ENCODE results near the gene ARFRP1.

Gene ARFRP1, protein sequence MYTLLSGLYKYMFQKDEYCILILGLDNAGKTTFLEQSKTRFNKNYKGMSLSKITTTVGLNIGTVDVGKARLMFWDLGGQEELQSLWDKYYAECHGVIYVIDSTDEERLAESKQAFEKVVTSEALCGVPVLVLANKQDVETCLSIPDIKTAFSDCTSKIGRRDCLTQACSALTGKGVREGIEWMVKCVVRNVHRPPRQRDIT

DNA sequence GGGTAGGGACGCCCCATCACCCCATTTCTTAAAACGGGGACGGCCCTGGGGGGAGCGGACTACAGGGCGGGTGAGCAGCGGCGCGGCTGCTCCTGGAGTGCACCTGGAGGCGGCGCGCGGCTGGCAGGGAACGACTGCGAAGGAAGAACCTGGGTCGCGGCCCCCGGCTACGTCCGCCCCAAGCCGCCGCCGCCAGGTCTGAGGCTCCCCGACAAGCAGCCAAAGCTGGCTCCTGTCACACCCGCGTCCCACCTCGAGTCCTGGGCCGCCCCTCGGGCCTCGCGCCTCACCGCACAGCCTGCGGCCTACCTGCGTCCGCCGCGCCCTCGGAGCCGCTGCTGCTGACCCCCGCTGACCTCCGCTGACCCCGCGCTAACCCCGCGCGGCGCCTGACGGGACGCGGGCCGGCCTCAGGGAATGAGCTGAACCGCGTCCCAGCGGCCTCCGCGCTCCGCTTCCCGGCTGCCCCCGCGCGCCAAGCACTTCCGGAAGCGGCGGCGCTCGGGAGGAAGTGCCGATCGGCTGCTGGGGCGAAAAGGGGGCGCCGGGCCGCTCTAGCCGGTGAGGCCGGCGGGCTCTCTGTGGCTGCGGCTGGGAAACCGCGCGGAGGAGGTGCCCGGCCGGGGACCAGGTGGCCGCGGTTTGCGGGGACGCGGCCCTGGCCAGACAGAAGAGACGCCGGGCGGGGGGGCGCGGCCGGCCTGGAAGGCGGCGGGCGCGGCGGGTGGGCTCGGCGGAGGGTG is at the start of gene ARFRP1, which contains the start of gene ZGPAT:
Gene ARFRP1, minus strand, starts transcription at position 419 of the 743 bp plus-strand sequence. CDS start 885 bp downstream, outside the sequence.
Gene ZGPAT, plus strand, starts transcription at position 482 of the 743 bp plus-strand sequence. CDS start 542 bp downstream, outside the sequence.
- peak; percentile 98 for DNase-seq (ENCODE audit: low spot score)

DNA sequence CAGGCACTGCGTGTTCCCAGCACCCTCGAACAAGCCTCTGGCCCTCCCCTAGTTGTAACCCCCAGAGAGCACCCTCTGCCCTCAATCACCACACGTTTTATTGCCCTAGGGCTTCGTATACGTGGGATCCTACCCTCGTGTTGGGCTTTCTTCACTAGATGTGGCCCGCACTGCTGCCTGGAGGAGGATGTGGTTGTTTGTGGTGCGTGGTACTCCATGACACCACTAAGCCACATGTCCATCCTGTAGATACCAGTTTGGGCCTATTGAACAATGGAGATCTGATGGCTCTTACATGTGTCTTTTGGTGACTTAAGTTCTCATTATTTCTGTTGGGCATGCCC is 48.8 kb upstream of the ARFRP1 start:
- no peak for DNase-seq (ENCODE audit: low spot score)

- DNase-seq (ENCODE audit: low spot score), result no peak
Measured at GRCh38 chr20:63755933-63756647, 48.3 kb upstream of the ARFRP1 start.

- DNase-seq (ENCODE audit: low spot score), result no peak
Measured at GRCh38 chr20:63754008-63754407, 46.2 kb upstream of the ARFRP1 start.

GRCh38 chr20:63753381-63753780 is 45.6 kb upstream of the ARFRP1 start:
- DNase-seq (ENCODE audit: low spot score), result no peak

GRCh38 chr20:63752411-63753101 is 44.8 kb upstream of the ARFRP1 start:
- peak; percentile 80 for DNase-seq (ENCODE audit: low spot score)

DNA sequence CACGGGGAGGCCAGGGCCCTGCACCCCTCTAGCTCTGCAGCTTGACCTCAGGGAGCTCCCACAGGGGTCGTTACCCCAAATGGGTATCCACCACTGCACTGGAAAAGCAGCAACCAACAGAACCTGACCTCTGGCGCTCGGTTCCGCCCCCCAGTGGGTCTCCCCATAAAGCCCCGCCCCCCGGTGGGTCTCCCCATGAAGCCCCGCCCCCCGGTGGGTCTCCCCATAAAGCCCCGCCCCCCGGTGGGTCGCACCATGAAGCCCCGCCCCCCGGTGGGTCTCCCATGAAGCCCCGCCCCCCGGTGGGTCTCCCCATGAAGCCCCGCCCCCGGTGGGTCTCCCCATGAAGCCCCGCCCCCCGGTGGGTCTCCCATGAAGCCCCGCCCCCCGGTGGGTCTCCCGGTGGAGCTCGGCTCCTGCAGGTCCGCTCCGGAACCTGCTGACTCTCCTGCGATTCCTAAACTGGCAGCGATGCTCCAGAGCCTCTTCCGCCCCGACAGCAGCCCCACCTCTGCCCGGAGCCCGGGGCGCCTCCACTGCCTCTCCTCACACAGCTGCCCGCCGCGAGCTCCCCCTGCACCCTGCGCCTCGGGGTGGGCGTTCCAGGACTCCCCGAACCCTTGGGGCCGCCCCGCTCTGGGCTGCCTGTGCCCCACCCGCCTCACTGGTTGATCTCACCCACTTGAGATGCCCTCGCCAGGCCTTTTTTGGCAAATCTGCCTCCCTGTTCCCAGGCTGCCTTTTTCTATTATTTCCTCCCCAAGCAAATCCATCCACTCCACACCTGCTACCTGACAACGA is 43.9 kb upstream of the ARFRP1 start:
- DNase-seq (ENCODE audit: low spot score), result peak; percentile 24

- no peak for DNase-seq (ENCODE audit: low spot score)
Measured at GRCh38 chr20:63750807-63751470, 43.2 kb upstream of the ARFRP1 start.

DNA sequence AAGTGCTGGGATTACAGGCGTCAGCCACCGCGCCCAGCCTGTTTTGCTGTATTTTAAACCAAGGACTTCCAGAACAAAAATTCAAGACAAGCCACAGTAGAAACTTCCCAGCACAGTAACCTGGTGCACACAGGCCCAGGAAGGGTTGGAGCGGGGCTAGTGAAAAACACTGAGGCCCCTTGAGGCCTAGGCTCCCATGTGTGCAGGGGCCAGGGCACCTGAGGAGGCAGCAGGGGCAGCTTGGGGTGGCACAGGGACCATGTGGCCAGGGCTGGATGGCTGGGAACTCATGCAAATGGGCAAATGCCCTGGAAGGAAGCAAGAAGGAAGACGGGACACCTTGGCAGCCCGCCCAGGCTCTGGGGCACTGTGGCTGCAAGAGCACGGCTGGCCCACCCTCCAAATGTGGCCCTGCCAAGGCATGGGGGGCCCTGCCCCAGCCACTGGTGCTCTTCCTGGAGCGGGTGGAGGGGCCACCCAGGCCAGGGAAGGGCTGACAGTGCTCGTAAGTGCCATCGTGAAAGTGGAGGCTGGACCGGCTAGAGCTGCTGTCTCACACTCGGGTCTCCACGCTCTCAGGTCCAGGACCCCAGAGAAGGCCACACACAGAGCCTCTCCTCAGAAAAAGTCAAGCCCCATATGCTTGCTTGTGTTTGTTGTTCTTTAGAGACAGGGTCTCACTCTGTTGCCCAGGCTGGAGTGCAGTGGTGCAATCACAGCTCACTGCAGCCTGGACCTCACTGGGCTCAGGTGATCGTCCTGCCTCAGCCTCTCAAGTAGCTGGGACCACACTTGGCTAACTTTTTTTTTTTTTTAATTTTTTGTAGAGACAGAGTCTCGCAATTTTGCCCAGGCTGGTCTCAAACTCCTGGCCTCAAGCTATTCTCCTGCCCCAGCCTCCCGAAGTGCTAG is 42.1 kb upstream of the ARFRP1 start:
- DNase-seq (ENCODE audit: low spot score), result no peak

DNA sequence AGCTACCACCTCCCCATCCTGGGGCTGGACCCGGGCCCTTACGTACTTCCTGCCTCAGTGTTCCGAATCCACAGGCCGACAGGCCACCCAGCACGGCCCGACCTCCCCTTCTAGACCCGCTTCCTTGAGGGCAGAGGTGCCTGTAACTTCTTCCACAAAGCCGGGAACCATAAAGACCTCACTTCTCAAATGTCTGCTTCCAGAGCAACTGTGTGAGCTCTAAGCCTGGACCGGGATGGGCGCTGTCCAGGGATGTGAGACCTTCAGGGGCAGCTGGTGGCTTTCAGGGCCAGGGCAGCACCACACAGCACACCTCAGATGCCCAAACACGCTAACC is 41.1 kb upstream of the ARFRP1 start:
- DNase-seq (ENCODE audit: low spot score), result no peak

DNA sequence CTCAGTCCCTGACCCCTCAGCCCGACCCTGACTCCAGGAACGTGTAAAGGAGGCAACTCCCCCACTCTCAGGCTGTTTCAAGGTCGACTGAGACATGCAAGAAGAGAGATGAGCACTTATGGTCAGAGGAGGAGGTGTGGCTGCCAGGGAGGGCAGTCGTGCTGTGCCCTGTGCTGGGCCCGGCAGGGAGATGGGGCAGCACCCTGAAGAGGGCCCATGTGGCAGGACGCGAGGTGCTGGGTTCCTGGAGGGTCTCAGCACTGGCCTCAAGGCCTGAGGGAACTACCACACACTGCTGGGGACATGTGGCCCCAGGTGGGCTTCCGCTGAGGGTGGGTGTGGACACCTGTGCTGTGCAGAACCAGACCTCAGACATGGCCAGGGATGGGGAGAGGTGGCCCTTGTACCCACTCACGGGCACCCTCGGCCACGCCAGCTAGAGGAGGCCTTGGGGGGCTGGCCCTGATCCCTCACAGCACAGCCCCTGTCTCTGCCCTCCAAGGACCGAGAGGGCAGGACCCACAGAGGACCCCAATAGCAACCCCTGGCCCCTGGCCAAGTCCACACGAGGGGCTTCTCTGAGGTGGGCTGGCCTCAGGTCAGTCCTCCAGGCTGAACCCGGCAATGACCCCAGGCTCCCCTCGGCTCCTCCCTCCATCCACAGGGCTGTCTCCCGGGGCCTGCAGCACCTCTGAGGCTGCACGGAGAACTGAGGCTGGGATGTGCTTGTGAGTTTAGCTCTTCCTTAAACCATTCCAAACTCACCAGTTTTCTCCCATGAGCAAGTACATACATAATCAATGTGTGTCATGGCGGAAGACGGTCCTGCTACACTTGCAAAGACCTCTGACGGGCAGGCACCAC is 40.5 kb upstream of the ARFRP1 start:
- no peak for DNase-seq (ENCODE audit: low spot score)

- DNase-seq (ENCODE audit: low spot score), result no peak
Measured at GRCh38 chr20:63747622-63748069, 39.9 kb upstream of the ARFRP1 start.

GRCh38 chr20:63746751-63747315 is 39.1 kb upstream of the ARFRP1 start:
- DNase-seq (ENCODE audit: low spot score), result no peak

GRCh38 chr20:63745961-63746731 is 38.4 kb upstream of the ARFRP1 start:
- no peak for DNase-seq (ENCODE audit: low spot score)

DNA sequence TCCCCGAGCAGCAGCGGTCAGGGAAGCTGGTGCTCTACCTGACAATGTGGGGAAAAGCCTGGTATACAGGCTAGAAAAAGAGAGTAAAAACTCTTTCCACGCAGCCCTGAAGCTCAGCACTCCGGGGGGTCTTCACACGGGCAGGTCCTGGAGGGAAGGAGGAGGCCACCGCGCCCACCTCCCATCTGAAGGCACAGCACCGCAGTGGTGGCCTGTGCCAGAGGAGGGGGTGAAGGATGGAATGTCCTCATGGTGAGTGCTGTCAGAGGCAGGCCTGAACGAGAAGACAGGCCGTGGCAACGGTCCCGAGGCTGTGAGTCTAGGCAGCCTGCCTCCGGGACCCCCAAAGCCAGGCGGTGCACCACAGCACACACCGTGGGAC is 37.6 kb upstream of the ARFRP1 start:
- no peak for DNase-seq (ENCODE audit: low spot score)

- DNase-seq (ENCODE audit: low spot score), result no peak
Measured at GRCh38 chr20:63744574-63745423, 37.0 kb upstream of the ARFRP1 start.

GRCh38 chr20:63744158-63744557 is 36.4 kb upstream of the ARFRP1 start:
- no peak for DNase-seq (ENCODE audit: low spot score)

All from iPS-NIHi11 (cell line).